Tibial nerve (tissue), 4 donors: ENCODE measurements around the gene SPAG9. TPM values are rescaled to one million over a fixed set of nuclear protein-coding genes. Genes with fewer than 3 reads are reported as not detected.

ENCODE experiments used
- DNase-seq, 2 donors: peaks; one replicate each; pipeline ENCODE4 v3.0.0-alpha.2; 2019; ENCODE audit warnings: low spot score in 2 of 2
- H3K27ac ChIP-seq, 4 donors: fragments of 200-600 bp; sonication (generic) in 3 of 4; one replicate each; pipeline ENCODE4 v1.5.1; 2017 to 2019; ENCODE audit warnings: mild to moderate bottlenecking in 1 of 4
- H3K27me3 ChIP-seq, 2 donors: fragments of 200-600 bp; sonication (generic) in 1 of 2; one replicate each; pipeline versions ENCODE4 v1.5.1 to v1.6.0; 2017 to 2019
- H3K36me3 ChIP-seq, 3 donors: fragments of 200-600 bp; sonication (generic); one replicate each; pipeline ENCODE4 v1.5.1; 2018 to 2019
- H3K4me1 ChIP-seq, 4 donors: fragments of 200-600 bp; sonication (generic) in 3 of 4; one replicate each; pipeline ENCODE4 v1.5.1; 2017 to 2019
- H3K4me3 ChIP-seq, 4 donors: fragments of 200-600 bp; sonication (generic) in 3 of 4; one replicate each; pipeline ENCODE4 v1.5.1; 2017 to 2019; ENCODE audit warnings: mild to moderate bottlenecking in 1 of 4, moderate library complexity in 1 of 4
- H3K9me3 ChIP-seq, 4 donors: fragments of 200-600 bp; sonication (generic) in 3 of 4; one replicate each; pipeline ENCODE4 v1.5.1; 2017 to 2019
- CTCF ChIP-seq, 5 experiments: fragments of 200-600 bp in 3 of 5; fragments of 450-650 bp in 2 of 5; sonication (generic) in 3 of 5; IDR thresholded peaks; one replicate each; pipeline ENCODE4 v1.5.1; 2016 to 2019; ENCODE audit warnings: antibody characterized with exemption in 5 of 5, mild to moderate bottlenecking in 3 of 5, moderate library complexity in 2 of 5
- EP300 ChIP-seq, 2 donors: sonication (generic); formaldehyde crosslinking; IDR thresholded peaks; one replicate each; pipeline ENCODE4 v1.6.1; 2017; ENCODE audit warnings: antibody characterized with exemption in 2 of 2, mild to moderate bottlenecking in 1 of 2
- WGBS, 2 donors: methylation state at CpG; one replicate each; pipeline ENCODE4 v1.1.5; 2018; 5-methylcytosine and 5-hydroxymethylcytosine counted together
- total RNA-seq, 4 donors: library from RNA; depleted of rRNA; stranded (reverse); fragments of >200 nt; gene quantifications; one replicate each; pipeline ENCODE4 v1.1.0, GENCODE V29; 2016

The SPAG9 gene
- total RNA-seq, 4 donors from 2014 or later: 145 to 199 (median 165) TPM

- peaks cover 0 to 48% (median 18%) of the 10 kb centered on the region in 4 donors for H3K4me1 ChIP-seq
- TF ChIP-seq CTCF (IDR thresholded peaks at IDR 0.05): no peak
- no peaks in the 10 kb centered on the region for H3K27me3 ChIP-seq
- 82 to 84% methylated on average over 11 of the region's 11 CpGs for WGBS, 2 donors
- H3K4me3 ChIP-seq: no peak overlapping the region
- no peaks in the 10 kb centered on the region for H3K36me3 ChIP-seq
- DNase-seq: no peak
- no peak overlapping the region for H3K27ac ChIP-seq
- H3K9me3 ChIP-seq: no peaks in the 10 kb centered on the region
These were observed 206.1 kb downstream of the SPAG9 start for GRCh38 chr17:50914505-50915063.

- no peak overlapping the region for H3K27ac ChIP-seq
- H3K4me3 ChIP-seq: no peak overlapping the region
- TF ChIP-seq CTCF (IDR thresholded peaks at IDR 0.05) (no peak), EP300 (IDR thresholded peaks at IDR 0.05) (no peak)
- no peaks in the 10 kb centered on the region for H3K9me3 ChIP-seq
- peaks cover 0 to 38% (median 5%) of the 10 kb centered on the region in 4 donors for H3K4me1 ChIP-seq
- DNase-seq: no peak
- WGBS, 2 donors: 86 to 90% methylated on average over 2 of the region's 2 CpGs
- no peaks in the 10 kb centered on the region for H3K27me3 ChIP-seq
- no peaks in the 10 kb centered on the region for H3K36me3 ChIP-seq
These were observed 207.5 kb downstream of the SPAG9 start for GRCh38 chr17:50913120-50913519.

Other genes starting within 250 kb of the SPAG9 start
- 100 to 1,000 TPM in 1 of 4 donors, 10 to 100 TPM in 3; 12.7 to 105 (median 38.7) TPM for gene NME1, start 32.7 kb upstream of the SPAG9 start, total RNA-seq
- gene NME2, start 45.5 kb upstream of the SPAG9 start, total RNA-seq: 100 to 1,000 TPM; 308 to 552 (median 417) TPM
- 10 to 100 TPM; 10.8 to 18.8 (median 16.3) TPM for gene MBTD1, start 139.2 kb upstream of the SPAG9 start, total RNA-seq
- 10 to 100 TPM; 28.8 to 55.3 (median 39.7) TPM for gene UTP18, start 139.7 kb upstream of the SPAG9 start, total RNA-seq